Stomach (tissue), 4 donors: ENCODE measurements around the gene SCAF1.

Experiments
- EP300 ChIP-seq: sonication (generic); formaldehyde crosslinking; IDR thresholded peaks from one replicate; pipeline ENCODE4 v1.6.1; 2017; ENCODE audit warnings: antibody characterized with exemption
- POLR2A ChIP-seq, 4 donors: fragments of 450-650 bp; IDR thresholded peaks; one replicate each; pipeline ENCODE4 v1.6.1; 2016; ENCODE audit warnings: antibody characterized with exemption in 4 of 4, control low read depth in 2 of 4, mild to moderate bottlenecking in 1 of 4, moderate library complexity in 1 of 4
- POLR2AphosphoS5 ChIP-seq, 3 donors: sonication (generic); formaldehyde crosslinking; IDR thresholded peaks; one replicate each; pipeline ENCODE4 v1.6.1; 2016; ENCODE audit warnings: antibody characterized with exemption in 3 of 3

DNA sequence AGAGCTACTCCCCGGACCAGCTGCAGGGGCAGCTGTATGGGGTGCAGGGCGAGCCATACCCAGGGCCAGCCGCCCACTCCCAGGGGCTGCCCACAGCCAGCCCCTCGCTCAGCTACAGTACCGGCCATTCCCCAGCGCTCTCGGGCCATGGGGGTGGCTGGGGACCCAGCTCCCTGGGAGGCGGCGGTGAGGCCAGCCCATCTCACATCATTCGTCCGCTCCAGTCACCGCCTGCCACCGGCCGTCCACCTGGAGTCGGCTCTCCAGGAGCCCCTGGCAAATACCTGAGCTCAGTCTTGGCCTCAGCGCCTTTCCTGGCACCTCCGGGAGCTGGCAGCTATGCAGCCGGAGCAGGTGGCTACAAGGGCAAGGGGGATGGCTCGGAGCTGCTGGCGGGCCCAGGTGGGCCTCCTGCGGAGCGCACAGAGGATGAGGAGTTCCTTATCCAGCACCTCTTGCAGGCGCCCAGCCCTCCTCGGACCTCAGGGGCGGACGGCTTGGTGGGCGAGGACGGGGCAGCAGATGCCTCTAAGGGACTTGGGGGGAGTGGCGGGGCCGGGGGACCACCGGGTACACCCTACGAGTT, 46.1 kb upstream of the SCAF1 start:
- TF ChIP-seq EP300 (no peak), POLR2AphosphoS5 (IDR thresholded peaks at IDR 0.05) (no peak), POLR2A (IDR thresholded peaks at IDR 0.05) (no peak)
